Suprapubic skin (tissue), 4 donors: ENCODE data around the gene CYP2B6. TPM values are rescaled to one million over a fixed set of nuclear protein-coding genes. Genes with fewer than 3 reads are reported as not detected.

Experiments used
- DNase-seq, 2 donors: peaks; one replicate each; pipeline ENCODE4 v3.0.0-alpha.2; 2019; ENCODE audit warnings: low spot score in 2 of 2
- H3K27ac ChIP-seq: fragments of 200-600 bp; sonication (generic); one replicate; pipeline ENCODE4 v1.5.1; 2019
- H3K27me3 ChIP-seq: fragments of 200-600 bp; sonication (generic); one replicate; pipeline ENCODE4 v1.5.1; 2019
- H3K36me3 ChIP-seq: fragments of 200-600 bp; sonication (generic); one replicate; pipeline ENCODE4 v1.5.1; 2019
- H3K4me1 ChIP-seq: fragments of 200-600 bp; sonication (generic); one replicate; pipeline ENCODE4 v1.5.1; 2019
- H3K4me3 ChIP-seq: fragments of 200-600 bp; sonication (generic); one replicate; pipeline ENCODE4 v1.5.1; 2019; ENCODE audit warnings: mild to moderate bottlenecking
- H3K9me3 ChIP-seq: fragments of 200-600 bp; sonication (generic); one replicate; pipeline ENCODE4 v1.5.1; 2019
- CTCF ChIP-seq, 2 donors: fragments of 200-600 bp in 1 of 2; fragments of 450-650 bp in 1 of 2; sonication (generic) in 1 of 2; IDR thresholded peaks; one replicate each; pipeline ENCODE4 v1.5.1; 2016 to 2019; ENCODE audit warnings: antibody characterized with exemption in 2 of 2, mild to moderate bottlenecking in 1 of 2, moderate library complexity in 1 of 2
- EP300 ChIP-seq: sonication (generic); formaldehyde crosslinking; IDR thresholded peaks from one replicate; pipeline ENCODE4 v1.6.1; 2017; ENCODE audit warnings: antibody characterized with exemption
- POLR2A ChIP-seq, 2 donors: fragments of 450-650 bp; IDR thresholded peaks; one replicate each; pipeline ENCODE4 v1.6.1; 2017; ENCODE audit warnings: antibody characterized with exemption in 2 of 2, mild to moderate bottlenecking in 2 of 2, moderate library complexity in 2 of 2
- POLR2AphosphoS5 ChIP-seq, 3 donors: sonication (generic); formaldehyde crosslinking; IDR thresholded peaks; one replicate each; pipeline ENCODE4 v1.6.1; 2017; ENCODE audit warnings: antibody characterized with exemption in 3 of 3
- WGBS: methylation state at CpG from one replicate; pipeline ENCODE4 v1.1.5; 2018; 5-methylcytosine and 5-hydroxymethylcytosine counted together
- total RNA-seq, 4 donors: library from RNA; depleted of rRNA; stranded (reverse); fragments of >200 nt; gene quantifications; one replicate each; pipeline ENCODE4 v1.1.0, GENCODE V29; 2016

Gene CYP2B6
- total RNA-seq, 4 donors from 2014 or later, result 0.13 to 4.2 (median 1.0) TPM; not detected in 1

GRCh38 chr19:41064974-41065569 lies 74.0 kb downstream of the CYP2B6 start:
- no peak overlapping the region for H3K27ac ChIP-seq
- no peaks in the 10 kb centered on the region for H3K36me3 ChIP-seq
- no peak overlapping the region for H3K4me3 ChIP-seq
- DNase-seq, result no peak
- 61% methylated on average over 7 of the region's 7 CpGs for WGBS
- H3K9me3 ChIP-seq, result no peaks in the 10 kb centered on the region
- TF ChIP-seq POLR2AphosphoS5 (IDR thresholded peaks at IDR 0.05) (no peak), EP300 (no peak), POLR2A (IDR thresholded peaks at IDR 0.05) (no peak), CTCF (IDR thresholded peaks at IDR 0.05) (no peak)
- H3K27me3 ChIP-seq, result peaks cover 14% of the 10 kb centered on the region
- H3K4me1 ChIP-seq, result no peaks in the 10 kb centered on the region

Other genes with a start within 250 kb of the CYP2B6 start
- 1 to 10 TPM; 3.8 to 9.9 (median 5.4) TPM for gene ACTMAP, start 240.8 kb upstream of the CYP2B6 start, total RNA-seq
- 10 to 100 TPM; 49.6 to 52.2 (median 51.0) TPM for gene SNRPA, start 240.1 kb upstream of the CYP2B6 start, total RNA-seq
- 10 to 100 TPM in 2 of 4 donors, 1 to 10 TPM in 2; 4.8 to 15.1 (median 9.9) TPM for gene MIA, start 215.8 kb upstream of the CYP2B6 start, total RNA-seq
- 10 to 100 TPM; 12.4 to 20.7 (median 17.0) TPM for gene RAB4B, start 213.0 kb upstream of the CYP2B6 start, total RNA-seq
- 10 to 100 TPM; 31.5 to 51.2 (median 37.6) TPM for gene EGLN2, start 192.1 kb upstream of the CYP2B6 start, total RNA-seq
- gene CYP2A6, start 140.8 kb upstream of the CYP2B6 start, total RNA-seq, result not detected
- not detected for gene CYP2A7, start 109.1 kb upstream of the CYP2B6 start, total RNA-seq
- not detected for gene CYP2A13, start 97.2 kb downstream of the CYP2B6 start, total RNA-seq
- gene CYP2F1, start 123.2 kb downstream of the CYP2B6 start, total RNA-seq, result not detected
- gene CYP2S1, start 201.9 kb downstream of the CYP2B6 start, total RNA-seq, result 1 to 10 TPM; 1.8 to 6.5 (median 2.5) TPM
- 10 to 100 TPM; 18.2 to 35.8 (median 28.3) TPM for gene AXL, start 227.9 kb downstream of the CYP2B6 start, total RNA-seq